ENCODE results near the gene HOXB3.

GRCh38 chr17:48612854-48613691 is 23.0 kb upstream of the HOXB3 start:
- TF ChIP-seq YY1 (tag by site-specific recombination; IDR thresholded peaks at IDR 0.05) (no peak), ZNF623 (tag by site-specific recombination; IDR thresholded peaks at IDR 0.05) (no peak), KLF9 (tag by site-specific recombination; IDR thresholded peaks at IDR 0.05; ENCODE audit: low read depth) (no peak), ZNF133 (tag by site-specific recombination; IDR thresholded peaks at IDR 0.05) (no peak), ZNF692 (tag by site-specific recombination; IDR thresholded peaks at IDR 0.05) (no peak)

All from HEK293 (cell line).